CD4-positive, alpha-beta T cell treated with Interferon gamma for 1 hour (primary cell): ENCODE measurements around the gene THSD4.

ENCODE experiments used
- DNase-seq: peaks from one replicate; pipeline ENCODE4 v3.0.0-alpha.2; 2020

THSD4 gene

GRCh38 chr15:71469413-71469812 lies 354.1 kb downstream of the THSD4 start:
- no peak for DNase-seq

DNA sequence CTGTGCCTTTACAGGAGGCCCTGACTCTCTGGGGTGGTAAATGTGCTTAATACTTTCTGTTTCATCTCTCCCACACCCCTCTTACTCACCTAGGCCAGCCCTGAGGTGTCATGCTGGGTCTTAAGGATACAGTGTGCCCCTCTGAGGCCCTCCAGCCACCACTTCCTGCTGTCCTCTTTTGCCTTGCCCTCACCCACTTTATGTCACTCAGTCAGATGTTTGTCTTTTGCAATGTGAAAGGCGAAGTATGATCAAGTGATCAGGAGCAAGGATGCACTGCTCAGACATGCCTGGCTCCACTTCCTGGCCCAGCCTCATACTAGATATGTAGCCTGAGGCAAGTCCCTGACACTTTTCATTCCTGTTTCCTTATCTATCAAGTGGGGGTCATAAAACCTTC lies 356.1 kb downstream of the THSD4 start:
- no peak for DNase-seq

DNA sequence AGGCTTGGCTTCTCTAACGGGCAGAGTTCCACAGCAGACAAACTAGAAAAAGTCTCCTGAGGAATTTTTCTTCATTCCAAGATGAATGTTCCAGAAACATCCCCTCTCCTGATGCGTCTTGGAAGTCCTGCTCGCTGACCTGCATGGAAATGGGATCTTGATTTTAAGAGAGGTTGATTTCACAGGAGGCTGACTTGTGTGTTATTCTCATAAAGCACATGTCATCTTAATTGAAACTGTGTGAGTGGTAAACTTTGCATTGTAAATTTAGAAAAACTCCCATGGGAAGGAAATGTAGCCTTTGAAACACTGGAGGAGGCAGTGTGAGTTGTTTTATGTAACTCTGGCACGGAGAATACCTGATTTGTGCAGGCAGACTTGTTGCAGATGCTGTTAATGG lies 357.3 kb downstream of the THSD4 start:
- no peak for DNase-seq

GRCh38 chr15:71473751-71474150 lies 358.5 kb downstream of the THSD4 start:
- DNase-seq, result no peak

DNA sequence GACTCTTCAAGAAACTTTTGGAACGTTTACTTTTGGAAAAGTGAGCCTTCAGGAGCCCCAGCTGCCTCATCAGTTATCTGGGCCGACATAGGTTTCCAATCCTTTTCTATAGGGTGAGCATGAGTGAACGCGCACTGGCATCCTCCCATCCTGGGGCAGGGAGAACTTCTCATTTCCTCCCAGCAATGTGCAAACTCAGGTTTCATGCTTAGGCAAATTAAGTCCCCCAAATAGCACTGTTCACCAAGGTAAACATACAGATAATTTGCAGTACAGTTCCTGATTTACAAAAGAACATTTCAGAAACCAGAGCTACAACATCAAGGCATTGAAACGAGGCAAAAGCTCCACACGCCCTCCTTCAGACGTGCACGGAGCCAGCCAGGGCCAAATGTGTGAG lies 361.6 kb downstream of the THSD4 start:
- no peak for DNase-seq

DNA sequence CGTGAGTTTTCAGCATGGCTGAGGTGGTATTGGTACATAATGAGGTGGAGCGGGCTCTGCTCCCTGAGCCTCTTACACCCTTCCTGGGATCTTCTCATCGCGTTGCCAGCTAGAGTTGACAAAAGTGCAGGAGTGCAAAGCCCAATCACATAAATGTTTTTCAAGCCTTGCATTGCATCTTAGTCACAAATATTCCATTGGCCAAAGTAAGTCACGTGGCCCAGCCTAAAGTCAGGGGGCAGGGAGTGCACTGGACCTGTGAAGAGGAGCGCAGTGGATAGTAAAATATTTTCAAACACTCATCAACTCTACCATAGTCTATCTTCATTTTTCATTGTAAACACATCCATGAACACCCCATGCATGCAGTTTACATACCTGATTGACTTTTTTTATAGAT lies 365.3 kb downstream of the THSD4 start:
- no peak for DNase-seq

GRCh38 chr15:71484080-71484479 lies 368.8 kb downstream of the THSD4 start:
- no peak for DNase-seq

GRCh38 chr15:71485094-71485693 lies 369.9 kb downstream of the THSD4 start:
- no peak for DNase-seq

DNA sequence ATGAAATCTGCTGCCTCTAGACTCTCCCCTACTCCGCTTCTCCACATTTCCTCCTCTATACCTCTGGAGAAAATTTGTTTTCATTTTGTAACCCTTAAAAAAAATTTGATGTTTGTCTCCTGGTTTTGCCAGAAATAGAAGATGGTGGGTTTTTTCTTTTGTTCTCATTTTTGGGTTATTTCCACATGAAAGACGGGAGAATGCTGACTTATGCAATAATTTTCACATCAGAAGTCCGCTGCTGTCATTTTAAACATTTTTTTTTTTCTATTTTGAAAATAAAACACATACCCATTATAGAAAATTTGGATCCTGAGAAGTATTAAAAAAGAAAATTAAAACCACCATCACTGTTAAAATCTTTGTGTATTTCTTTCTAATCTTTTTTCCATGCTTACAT lies 374.3 kb downstream of the THSD4 start:
- DNase-seq, result no peak

GRCh38 chr15:71493526-71493925 lies 378.3 kb downstream of the THSD4 start:
- no peak for DNase-seq

DNA sequence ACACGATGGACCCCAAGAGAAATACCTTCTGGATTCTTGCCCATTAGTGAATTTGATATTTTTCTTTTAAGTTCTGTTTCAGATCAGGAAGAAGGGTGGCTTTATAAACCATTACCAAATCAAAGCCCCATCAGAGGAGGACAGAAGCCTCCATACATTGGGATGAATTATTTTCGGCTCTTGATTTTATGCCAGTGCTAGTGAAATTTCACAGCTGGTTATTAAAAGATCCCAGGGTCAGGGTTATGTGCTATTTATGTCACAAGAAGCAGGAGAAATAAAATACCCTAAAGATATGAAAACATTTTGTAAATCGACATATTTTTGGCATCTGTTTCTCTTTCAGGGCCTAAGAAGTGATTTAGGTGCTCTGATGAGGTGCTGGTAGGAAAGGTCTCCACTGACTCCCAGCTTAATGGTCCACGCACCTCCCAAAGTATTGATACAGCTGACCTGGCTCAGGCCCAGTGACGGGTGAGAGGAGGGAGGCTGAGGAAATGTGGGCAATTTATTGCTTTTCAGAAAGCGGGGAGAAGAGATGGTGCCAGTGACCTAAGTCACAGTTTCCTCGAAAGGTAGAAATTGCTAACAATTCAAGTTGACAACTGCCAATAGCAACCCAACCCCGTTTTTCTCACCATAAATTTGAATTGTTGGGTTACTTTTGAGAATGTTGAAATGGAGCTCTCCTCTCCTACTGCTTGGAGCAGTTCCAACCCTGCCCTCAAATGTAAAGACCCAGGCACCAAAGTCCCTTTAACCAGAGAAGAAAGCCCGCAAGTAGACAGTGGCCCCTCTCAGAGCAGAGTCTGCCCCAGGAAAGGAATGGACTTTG lies 379.5 kb downstream of the THSD4 start:
- no peak for DNase-seq

DNA sequence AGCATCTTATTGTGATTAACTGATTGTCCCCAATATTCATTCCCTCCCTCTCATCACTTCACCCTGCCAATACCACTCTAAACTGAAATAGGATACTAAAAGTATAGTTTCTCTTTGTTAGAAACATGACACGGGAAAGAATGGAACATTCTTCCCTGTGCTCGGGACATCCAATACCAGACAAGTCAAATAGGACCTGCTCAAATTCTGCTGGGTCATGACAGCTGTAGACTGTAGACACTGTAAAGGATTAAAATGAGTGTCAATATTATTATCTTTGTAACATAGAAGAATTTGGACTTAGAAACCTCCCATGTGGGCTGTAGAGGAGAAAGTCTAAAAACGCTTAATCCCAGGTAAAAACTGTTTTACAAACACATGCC lies 380.1 kb downstream of the THSD4 start:
- DNase-seq, result no peak

GRCh38 chr15:71496336-71496955 lies 381.2 kb downstream of the THSD4 start:
- DNase-seq, result no peak

DNA sequence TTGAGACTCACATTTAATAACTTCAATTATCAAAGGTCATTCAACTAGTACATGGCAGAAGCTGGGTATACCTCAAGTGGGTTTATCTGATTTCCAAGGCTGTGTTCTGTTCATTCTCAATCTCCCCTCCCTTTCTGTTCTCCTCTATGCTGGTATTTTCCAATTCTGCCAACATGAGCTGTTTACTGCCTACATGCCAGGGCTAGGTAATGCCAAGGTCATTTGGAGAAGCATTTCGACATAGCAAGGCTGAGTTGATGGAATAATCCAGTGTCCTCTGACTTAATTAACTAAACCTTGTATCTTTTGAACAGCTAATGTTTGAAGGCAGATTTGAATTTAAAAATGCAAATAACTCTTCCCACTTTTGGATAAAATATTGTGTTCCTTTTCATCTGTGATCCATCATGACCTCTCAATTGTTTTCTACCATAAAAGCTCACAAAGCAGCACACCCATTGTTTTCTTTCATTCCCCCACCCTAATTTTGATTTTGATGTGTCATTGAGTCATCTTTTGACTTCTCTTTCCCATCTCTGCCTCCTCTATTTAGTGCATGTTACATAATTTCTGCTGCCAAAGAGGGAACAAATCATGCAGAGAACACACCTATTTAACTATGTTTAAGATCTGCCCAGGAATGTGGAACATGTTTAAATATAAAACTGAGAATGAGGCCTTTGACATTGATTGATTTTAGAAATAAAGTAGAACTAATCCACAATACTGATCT lies 386.2 kb downstream of the THSD4 start:
- no peak for DNase-seq

- no peak for DNase-seq
These were observed 386.8 kb downstream of the THSD4 start for GRCh38 chr15:71502077-71502432.

DNA sequence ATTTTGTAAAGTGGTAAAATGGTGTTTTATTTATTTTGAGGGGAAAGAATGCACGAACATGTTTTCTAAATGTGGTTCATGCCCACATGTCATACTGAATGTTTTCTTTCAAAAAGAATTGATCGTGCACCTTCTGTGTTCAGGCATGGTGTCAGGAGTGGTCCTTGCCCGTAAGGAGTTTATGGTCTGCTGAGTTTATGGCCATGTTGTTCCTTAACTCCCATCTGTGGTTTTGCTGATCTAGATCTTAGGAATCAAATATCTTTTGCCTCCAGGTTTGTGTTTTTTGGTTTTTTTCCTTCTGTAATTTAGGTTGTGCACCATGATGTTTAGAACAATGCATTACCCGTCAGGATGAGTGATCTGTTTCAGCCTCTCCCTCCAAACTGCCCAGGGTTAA lies 390.7 kb downstream of the THSD4 start:
- DNase-seq, result no peak

GRCh38 chr15:71506946-71507345 lies 391.7 kb downstream of the THSD4 start:
- no peak for DNase-seq

GRCh38 chr15:71508081-71508682 lies 392.9 kb downstream of the THSD4 start:
- DNase-seq, result no peak

- no peak for DNase-seq
These were observed 393.9 kb downstream of the THSD4 start for GRCh38 chr15:71509139-71509538.

DNA sequence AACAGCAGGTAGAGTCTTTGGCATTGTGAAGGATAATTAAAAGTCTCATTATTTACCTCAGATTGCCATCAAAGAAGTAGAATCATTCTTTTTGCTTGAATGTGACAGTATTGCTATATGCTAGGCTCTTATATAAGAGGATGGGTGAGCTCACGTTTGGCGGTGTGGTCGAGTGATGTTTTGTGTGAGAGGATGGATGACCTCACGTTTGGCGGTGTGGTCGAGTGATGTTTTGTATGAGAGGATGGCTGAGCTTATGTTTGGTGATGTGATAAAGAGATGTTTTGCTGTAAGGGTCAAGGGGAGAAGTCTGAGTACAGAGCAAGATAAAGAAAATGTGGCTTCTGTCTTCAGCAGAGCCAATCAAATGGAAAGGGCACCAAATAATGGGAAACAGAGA lies 395.5 kb downstream of the THSD4 start:
- DNase-seq, result no peak

DNA sequence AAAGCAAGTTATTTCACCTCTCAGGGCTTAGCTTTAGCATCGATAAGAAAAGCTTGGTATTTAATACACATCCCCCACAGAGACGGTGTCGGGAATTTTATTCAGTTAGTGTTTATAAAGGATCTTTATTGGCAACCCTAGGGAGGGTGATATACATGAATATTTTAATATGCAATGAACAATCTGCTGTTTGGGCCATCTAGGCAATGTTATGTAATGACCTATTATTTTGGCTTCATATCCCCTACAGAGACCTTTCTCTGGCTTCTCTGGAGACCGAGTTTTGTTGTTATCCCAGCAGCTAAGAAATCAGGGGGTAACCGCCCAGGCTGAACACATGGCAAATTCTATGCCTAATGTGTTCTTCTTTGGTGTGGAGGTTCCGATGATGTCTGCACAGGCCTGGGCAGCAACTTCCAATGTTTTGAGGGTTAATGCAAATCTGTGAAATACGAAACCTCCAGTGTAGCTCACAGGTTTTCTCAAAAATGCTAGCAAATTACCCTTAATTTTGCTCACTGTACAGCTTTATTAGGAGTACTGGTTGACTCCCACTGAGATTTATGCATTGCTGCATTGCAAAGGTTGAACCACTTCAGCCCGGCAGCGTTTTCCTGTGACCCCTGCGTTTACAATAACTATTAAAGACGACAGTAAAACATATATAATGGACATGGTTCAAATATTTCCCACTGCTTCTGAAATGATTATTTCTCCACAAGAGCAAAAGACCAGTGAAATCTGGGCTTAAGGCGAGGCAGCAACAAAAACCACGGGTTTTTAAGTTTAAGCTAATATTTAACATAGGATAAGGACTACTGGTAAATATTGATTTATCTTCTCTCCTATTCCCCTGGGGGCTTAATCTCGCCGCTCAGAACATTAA lies 396.8 kb downstream of the THSD4 start:
- DNase-seq, result no peak

GRCh38 chr15:71512682-71513006 lies 397.4 kb downstream of the THSD4 start:
- no peak for DNase-seq
